B cell (primary cell): ENCODE measurements around the gene SLC19A3. TPM values are rescaled to one million over a fixed set of nuclear protein-coding genes. Genes with fewer than 3 reads are reported as not detected.
"Not testable (repeated sequence)": the region's sequence is repeated elsewhere in the genome, so short reads cannot be mapped to it uniquely, and the experiment has no call there.

Source experiments
- ATAC-seq: fragments of 200-7000 bp; cut with Tn5 transposase; one replicate; pipeline ENCODE4 v1.10.0; 2021; ENCODE audit warnings: low read depth, mild to moderate bottlenecking, moderate number of reproducible peaks, moderate library complexity
- CTCF ChIA-PET: fragments of 350-600 bp; sonication (Branson Sonifier 250); formaldehyde crosslinking; loops from one replicate; lab custom pipeline; 2021; ENCODE audit warnings: antibody characterized with exemption, inconsistent platforms; lab: Charles Lee
- POLR2A ChIA-PET: fragments of 350-600 bp; sonication (Branson Sonifier 250); formaldehyde crosslinking; loops from one replicate; lab custom pipeline; 2021; ENCODE audit warnings: antibody characterized with exemption; lab: Charles Lee
- DNase-seq: peaks from one replicate; pipeline ENCODE4 v3.0.0; 2013
- H2AFZ ChIP-seq: 2 replicates; pipeline ENCODE4 v1.6.1; 2012; ENCODE audit warnings: mild to moderate bottlenecking, low read depth, low read length; ENCODE audit not compliant: insufficient read depth, poor library complexity, severe bottlenecking
- H3K27ac ChIP-seq, 2 donors: 1 replicate in 1 of 2; 2 replicates in 1 of 2; pipeline ENCODE4 v1.5.1; 2012 to 2013; ENCODE audit warnings: low read length in 2 of 2, mild to moderate bottlenecking in 2 of 2, moderate library complexity in 1 of 2
- H3K27me3 ChIP-seq, 4 experiments: fragments of 200-600 bp in 1 of 4; sonication (generic) in 1 of 4; replicated peaks in 1 of 4; 1 replicate in 2 of 4; 2 replicates in 2 of 4; pipeline versions ENCODE4 v1.6.1 to v1.7.0; 2013 to 2016; ENCODE audit warnings: low read length in 3 of 4, mild to moderate bottlenecking in 2 of 4, mixed read lengths in 1 of 4, moderate library complexity in 1 of 4; ENCODE audit not compliant: insufficient read depth in 4 of 4, control insufficient read depth in 3 of 4; ENCODE audit errors: control extremely low read depth in 1 of 4
- H3K36me3 ChIP-seq, 2 experiments: replicated peaks in 1 of 2; 1 replicate in 1 of 2; 2 replicates in 1 of 2; pipeline versions ENCODE4 v1.6.1 to v1.7.1; 2013; ENCODE audit warnings: low read length in 1 of 2; ENCODE audit not compliant: insufficient read depth in 2 of 2, control insufficient read depth in 1 of 2; ENCODE audit errors: control extremely low read depth in 1 of 2, extremely low read depth in 1 of 2
- H3K4me1 ChIP-seq, 2 donors: fragments of 200-600 bp in 1 of 2; sonication (generic) in 1 of 2; 1 replicate in 1 of 2; 2 replicates in 1 of 2; pipeline versions ENCODE4 v1.5.1 to v1.6.1; 2013 to 2017; ENCODE audit warnings: low read length in 2 of 2; ENCODE audit not compliant: control insufficient read depth in 2 of 2, insufficient read depth in 2 of 2
- H3K4me2 ChIP-seq: replicated peaks from 2 replicates; pipeline ENCODE3; 2012; ENCODE audit warnings: mild to moderate bottlenecking, low read depth, low read length; ENCODE audit not compliant: poor library complexity, severe bottlenecking
- H3K4me3 ChIP-seq, 5 experiments: fragments of 200-600 bp in 1 of 5; sonication (generic) in 1 of 5; 1 replicate in 3 of 5; 2 replicates in 2 of 5; pipeline versions ENCODE4 v1.5.1 to v1.7.0; 2011 to 2016; ENCODE audit warnings: low read length in 4 of 5, mild to moderate bottlenecking in 4 of 5, low read depth in 2 of 5, control low read depth in 1 of 5, moderate library complexity in 1 of 5; ENCODE audit not compliant: insufficient read depth in 1 of 5; ENCODE audit errors: control extremely low read depth in 1 of 5, extremely low read depth in 1 of 5
- H3K79me2 ChIP-seq: fragments of 200-600 bp; sonication (generic); one replicate; pipeline ENCODE4 v1.6.0; 2016; ENCODE audit warnings: low read length; ENCODE audit not compliant: control insufficient read depth, insufficient read depth
- H3K9ac ChIP-seq: fragments of 200-600 bp; sonication (generic); 2 replicates; pipeline ENCODE4 v1.6.1; 2017; ENCODE audit warnings: mild to moderate bottlenecking, low read length, moderate library complexity
- H3K9me3 ChIP-seq, 3 donors: one replicate each; pipeline versions ENCODE4 v1.6.1 to v1.7.1; 2013; ENCODE audit warnings: low read length in 2 of 3; ENCODE audit not compliant: control insufficient read depth in 2 of 3, insufficient read depth in 1 of 3; ENCODE audit errors: control extremely low read depth in 1 of 3
- H4K20me1 ChIP-seq: 2 replicates; pipeline ENCODE4 v1.6.0; 2012; ENCODE audit warnings: mild to moderate bottlenecking, low read length; ENCODE audit not compliant: insufficient read depth, control insufficient read depth, poor library complexity, severe bottlenecking
- H3K27ac Mint-ChIP-seq: one replicate; pipeline ENCODE4 v1.8.0; 2021; ENCODE audit warnings: mixed read lengths
- H3K27me3 Mint-ChIP-seq: one replicate; pipeline ENCODE4 v1.8.0; 2021; ENCODE audit warnings: mixed read lengths
- H3K4me1 Mint-ChIP-seq: one replicate; pipeline ENCODE4 v1.8.0; 2021; ENCODE audit warnings: mixed read lengths
- H3K4me3 Mint-ChIP-seq: one replicate; pipeline ENCODE4 v1.8.0; 2021; ENCODE audit warnings: mixed read lengths
- H3K9me3 Mint-ChIP-seq: one replicate; pipeline ENCODE4 v1.8.0; 2022; ENCODE audit warnings: mixed read lengths; ENCODE audit not compliant: insufficient read depth
- EZH2 ChIP-seq: IDR thresholded peaks from 2 replicates; pipeline ENCODE4 v1.6.1; 2012; ENCODE audit warnings: borderline replicate concordance, low read depth, mild to moderate bottlenecking, moderate library complexity, low read length; ENCODE audit not compliant: insufficient read depth, poor library complexity, severe bottlenecking
- WGBS: methylation state at CpG from one replicate; pipeline ENCODE4 v1.1.5; 2013; ENCODE audit warnings: missing lambda C conversion rate; ENCODE audit not compliant: insufficient coverage; 5-methylcytosine and 5-hydroxymethylcytosine counted together
- intact Hi-C: fragments of 100-400 bp; cut with micrococcal nuclease; formaldehyde crosslinking; loops from one replicate; pipeline ENCODE4 v1.10.0; 2022
- polyA plus RNA-seq: library from polyadenylated mRNA; depleted of rRNA; stranded (reverse); fragments of >200 nt; gene quantifications from 2 replicates; pipeline ENCODE4 v1.2.3, GENCODE V29; 2012
- total RNA-seq, 2 donors: library from RNA; stranded (reverse); fragments of 120-200 nt in 1 of 2; gene quantifications; 1 replicate in 1 of 2; 2 replicates in 1 of 2; pipeline versions ENCODE4 v1.2.3 to v1.2.4, GENCODE V29; 2013 to 2022
- TF ChIP-seq, protein P1 (sequence below): fragments of 200-600 bp; IDR thresholded peaks from one replicate; pipeline ENCODE4 v1.8.0; 2022; ENCODE audit warnings: antibody characterized with exemption, mild to moderate bottlenecking

SLC19A3 gene
- total and polyA plus RNA-seq, 2 donors (not counting 1 experiment from before 2014, with no cell fraction given): not detected

DNA sequence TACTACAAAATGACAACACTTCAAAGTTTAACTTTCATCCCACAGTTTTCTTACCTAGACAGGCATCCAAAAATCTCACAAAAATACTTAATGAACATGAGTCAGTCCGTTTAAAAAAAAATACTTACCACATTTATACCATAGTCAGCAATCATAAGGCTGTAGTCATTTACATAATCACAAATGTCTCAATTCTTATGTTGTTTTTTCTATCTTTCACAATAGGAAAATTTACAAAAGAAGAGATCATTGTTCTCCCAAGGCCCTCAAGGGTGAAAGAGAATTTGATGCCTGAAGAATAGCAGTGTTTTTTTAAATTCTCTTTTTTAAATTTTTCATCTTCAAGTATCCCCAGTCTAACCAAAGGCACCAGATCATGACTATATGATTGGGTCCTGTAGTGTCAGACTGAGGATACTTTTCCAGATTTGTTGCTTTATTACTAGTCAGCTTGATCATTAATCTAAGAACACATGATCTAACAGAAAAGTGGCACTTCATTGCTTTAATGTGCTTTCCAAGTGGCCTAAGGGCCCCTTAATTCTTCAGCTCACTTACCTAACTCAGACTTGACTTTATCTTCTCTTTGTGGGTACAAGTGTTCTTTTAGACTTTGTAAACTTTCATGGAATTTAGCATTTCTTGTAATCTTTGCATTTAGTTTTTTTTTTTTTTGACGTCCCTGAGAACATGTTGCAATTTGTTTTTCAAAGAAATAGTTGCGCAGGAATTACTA, 46.5 kb downstream of the SLC19A3 start:
- Histone ChIP-seq H3K79me2 (no peaks in the 10 kb centered on the region), H4K20me1 (no peaks in the 10 kb centered on the region), H3K4me1 (no peaks in the 10 kb centered on the region), H3K27me3 (no peaks in the 10 kb centered on the region), H3K9me3 (no peaks in the 10 kb centered on the region), H3K36me3 (no peaks in the 10 kb centered on the region), H3K4me3 (no peak overlapping the region), H2AFZ (no peak overlapping the region), H3K9ac (no peak overlapping the region), H3K27ac (no peak overlapping the region), H3K4me2 (no peak overlapping the region)
- DNase-seq: no peak
- ChIA-PET CTCF (interaction anchor here (2.9 kb wide), 1 partner anchor 13 kb away, joined by 17 read pairs; no protein-coding TSS in a partner anchor), POLR2A (no interaction called here)
- H3K4me1 Mint-ChIP-seq: no peaks in the 10 kb centered on the region
- no peaks in the 10 kb centered on the region for H3K9me3 Mint-ChIP-seq
- intact Hi-C loops: no loop called here
- peaks cover 15% of the 10 kb centered on the region for H3K27me3 Mint-ChIP-seq
- no peak for TF ChIP-seq EZH2
- TF ChIP-seq, protein P1, sequence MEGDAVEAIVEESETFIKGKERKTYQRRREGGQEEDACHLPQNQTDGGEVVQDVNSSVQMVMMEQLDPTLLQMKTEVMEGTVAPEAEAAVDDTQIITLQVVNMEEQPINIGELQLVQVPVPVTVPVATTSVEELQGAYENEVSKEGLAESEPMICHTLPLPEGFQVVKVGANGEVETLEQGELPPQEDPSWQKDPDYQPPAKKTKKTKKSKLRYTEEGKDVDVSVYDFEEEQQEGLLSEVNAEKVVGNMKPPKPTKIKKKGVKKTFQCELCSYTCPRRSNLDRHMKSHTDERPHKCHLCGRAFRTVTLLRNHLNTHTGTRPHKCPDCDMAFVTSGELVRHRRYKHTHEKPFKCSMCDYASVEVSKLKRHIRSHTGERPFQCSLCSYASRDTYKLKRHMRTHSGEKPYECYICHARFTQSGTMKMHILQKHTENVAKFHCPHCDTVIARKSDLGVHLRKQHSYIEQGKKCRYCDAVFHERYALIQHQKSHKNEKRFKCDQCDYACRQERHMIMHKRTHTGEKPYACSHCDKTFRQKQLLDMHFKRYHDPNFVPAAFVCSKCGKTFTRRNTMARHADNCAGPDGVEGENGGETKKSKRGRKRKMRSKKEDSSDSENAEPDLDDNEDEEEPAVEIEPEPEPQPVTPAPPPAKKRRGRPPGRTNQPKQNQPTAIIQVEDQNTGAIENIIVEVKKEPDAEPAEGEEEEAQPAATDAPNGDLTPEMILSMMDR: no peak
- no peak overlapping the region for H3K4me3 Mint-ChIP-seq
- WGBS: no CpG with 5 or more reads among the region's 3 CpGs
- H3K27ac Mint-ChIP-seq: no peak overlapping the region
- ATAC-seq: no peak

DNA sequence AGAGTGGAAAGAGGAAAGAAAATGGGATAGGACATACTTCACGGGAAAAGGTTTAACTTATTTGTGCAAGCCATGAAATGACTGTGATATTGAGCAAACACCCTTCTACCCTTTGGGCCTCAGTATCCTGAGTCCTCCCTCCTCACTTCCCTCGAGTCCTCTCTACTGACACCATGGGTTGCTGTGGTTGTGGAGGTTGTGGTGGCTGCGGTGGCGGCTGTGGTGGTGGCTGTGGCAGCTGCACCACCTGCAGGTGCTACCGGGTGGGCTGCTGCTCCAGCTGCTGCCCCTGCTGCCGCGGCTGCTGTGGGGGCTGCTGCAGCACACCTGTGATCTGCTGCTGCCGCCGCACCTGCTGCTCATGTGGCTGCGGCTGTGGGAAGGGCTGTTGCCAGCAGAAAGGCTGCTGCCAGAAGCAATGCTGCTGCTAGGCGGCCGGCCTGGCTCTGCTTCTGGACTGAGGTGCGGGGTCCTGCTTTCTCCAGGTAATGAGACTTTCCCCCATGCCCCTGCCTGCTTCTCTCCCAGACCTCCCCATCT, 51.1 kb downstream of the SLC19A3 start, which contains the start of gene SCYGR5:
SCYGR5 (plus strand) TSS at position 174 of the 540 bp plus-strand sequence; CDS start at position 174, 0 bp downstream.
- H3K9me3 Mint-ChIP-seq, H3K9me3 ChIP-seq, H3K9ac ChIP-seq, H3K4me3 ChIP-seq, H3K27ac ChIP-seq, H3K4me3 Mint-ChIP-seq, H3K4me2 ChIP-seq, DNase-seq, H3K4me1 Mint-ChIP-seq, H3K79me2 ChIP-seq, POLR2A ChIA-PET, H3K36me3 ChIP-seq, H3K27ac Mint-ChIP-seq, H4K20me1 ChIP-seq, H2AFZ ChIP-seq, intact Hi-C loops, ATAC-seq, H3K4me1 ChIP-seq, H3K27me3 ChIP-seq: not testable (repeated sequence)
- CTCF ChIA-PET: interaction anchor here (1.0 to 1.6 kb wide), 2 partner anchors 9 to 194 kb away, joined by 3 to 5 read pairs; no protein-coding TSS in a partner anchor
- peaks cover 10% of the 10 kb centered on the region for H3K27me3 Mint-ChIP-seq
- 75% methylated on average over 8 of the region's 13 CpGs for WGBS
